Stomach (tissue), 4 donors: ENCODE data around the gene UBR4.

Source experiments
- POLR2A ChIP-seq, 4 donors: fragments of 450-650 bp; IDR thresholded peaks; one replicate each; pipeline ENCODE4 v1.6.1; 2016; ENCODE audit warnings: antibody characterized with exemption in 4 of 4, control low read depth in 2 of 4, mild to moderate bottlenecking in 1 of 4, moderate library complexity in 1 of 4
- POLR2AphosphoS5 ChIP-seq, 3 donors: sonication (generic); formaldehyde crosslinking; IDR thresholded peaks; one replicate each; pipeline ENCODE4 v1.6.1; 2016; ENCODE audit warnings: antibody characterized with exemption in 3 of 3
- TF ChIP-seq, protein P1 (sequence below), 7 experiments: fragments of 450-650 bp in 4 of 7; fragments of 200-600 bp in 3 of 7; sonication (generic) in 3 of 7; IDR thresholded peaks; one replicate each; pipeline ENCODE4 v1.5.1; 2016 to 2019; ENCODE audit warnings: antibody characterized with exemption in 7 of 7, control low read depth in 2 of 7, mild to moderate bottlenecking in 1 of 7

DNA sequence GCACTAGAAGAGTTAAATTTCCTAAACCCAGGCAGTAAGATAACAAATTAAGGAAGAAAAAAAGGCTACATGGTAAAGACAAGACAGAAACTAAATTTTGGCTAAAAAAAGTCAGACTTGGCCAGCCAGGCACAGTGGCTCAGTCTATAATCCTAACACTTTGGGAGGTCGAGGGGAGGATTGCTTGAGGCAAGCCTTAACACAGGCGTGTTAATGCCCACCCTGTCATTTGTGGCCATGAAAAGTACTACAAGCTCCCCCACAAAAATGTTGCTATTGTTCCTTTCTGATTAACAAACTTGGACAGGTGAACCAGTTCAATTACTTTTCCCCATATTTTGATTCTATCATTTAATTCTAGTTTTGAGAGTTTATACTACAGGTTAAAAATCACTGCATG lies 32.3 kb downstream of the UBR4 start:
- TF ChIP-seq, protein P1, sequence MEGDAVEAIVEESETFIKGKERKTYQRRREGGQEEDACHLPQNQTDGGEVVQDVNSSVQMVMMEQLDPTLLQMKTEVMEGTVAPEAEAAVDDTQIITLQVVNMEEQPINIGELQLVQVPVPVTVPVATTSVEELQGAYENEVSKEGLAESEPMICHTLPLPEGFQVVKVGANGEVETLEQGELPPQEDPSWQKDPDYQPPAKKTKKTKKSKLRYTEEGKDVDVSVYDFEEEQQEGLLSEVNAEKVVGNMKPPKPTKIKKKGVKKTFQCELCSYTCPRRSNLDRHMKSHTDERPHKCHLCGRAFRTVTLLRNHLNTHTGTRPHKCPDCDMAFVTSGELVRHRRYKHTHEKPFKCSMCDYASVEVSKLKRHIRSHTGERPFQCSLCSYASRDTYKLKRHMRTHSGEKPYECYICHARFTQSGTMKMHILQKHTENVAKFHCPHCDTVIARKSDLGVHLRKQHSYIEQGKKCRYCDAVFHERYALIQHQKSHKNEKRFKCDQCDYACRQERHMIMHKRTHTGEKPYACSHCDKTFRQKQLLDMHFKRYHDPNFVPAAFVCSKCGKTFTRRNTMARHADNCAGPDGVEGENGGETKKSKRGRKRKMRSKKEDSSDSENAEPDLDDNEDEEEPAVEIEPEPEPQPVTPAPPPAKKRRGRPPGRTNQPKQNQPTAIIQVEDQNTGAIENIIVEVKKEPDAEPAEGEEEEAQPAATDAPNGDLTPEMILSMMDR (IDR thresholded peaks at IDR 0.05) = no peak
- TF ChIP-seq POLR2AphosphoS5 (IDR thresholded peaks at IDR 0.05) (no peak), POLR2A (IDR thresholded peaks at IDR 0.05) (no peak)
